HEK293 (cell line): ENCODE measurements around the gene PAK5.

Experiments used
- CTCF ChIP-seq: fragments of 450-650 bp; formaldehyde crosslinking; IDR thresholded peaks from 2 replicates; pipeline ENCODE4 v1.5.1; 2016; ENCODE audit warnings: missing biosample characterization, missing genetic modification characterization
- EGR2 ChIP-seq: fragments of 450-650 bp; formaldehyde crosslinking; IDR thresholded peaks from 2 replicates; pipeline ENCODE4 v1.5.1; 2016; ENCODE audit warnings: low read depth, missing biosample characterization, missing genetic modification characterization
- GLI2 ChIP-seq: fragments of 450-650 bp; formaldehyde crosslinking; IDR thresholded peaks from 2 replicates; pipeline ENCODE4; 2017; ENCODE audit warnings: missing biosample characterization, missing genetic modification characterization, low read depth, borderline replicate concordance
- HOXA7 ChIP-seq: sonication (generic); formaldehyde crosslinking; IDR thresholded peaks from 2 replicates; pipeline ENCODE4 v1.8.1; 2022; ENCODE audit warnings: missing genetic modification reagents, borderline replicate concordance
- YY1 ChIP-seq: fragments of 450-650 bp; formaldehyde crosslinking; IDR thresholded peaks from 2 replicates; pipeline ENCODE4 v1.5.1; 2018; ENCODE audit warnings: missing biosample characterization, missing genetic modification characterization
- ZBTB48 ChIP-seq: fragments of 450-650 bp; formaldehyde crosslinking; IDR thresholded peaks from 2 replicates; pipeline ENCODE4 v1.5.1; 2016; ENCODE audit warnings: missing biosample characterization, missing genetic modification characterization
- ZFP41 ChIP-seq: fragments of 450-650 bp; formaldehyde crosslinking; IDR thresholded peaks from 2 replicates; pipeline ENCODE4 v1.5.1; 2016; ENCODE audit warnings: missing biosample characterization, missing genetic modification characterization, borderline replicate concordance
- ZNF114 ChIP-seq: fragments of 450-650 bp; formaldehyde crosslinking; IDR thresholded peaks from 2 replicates; pipeline ENCODE4 v1.5.0; 2017; ENCODE audit warnings: missing biosample characterization, missing genetic modification characterization
- ZNF184 ChIP-seq: fragments of 450-650 bp; IDR thresholded peaks from 2 replicates; pipeline ENCODE4 v1.5.1; 2018; ENCODE audit warnings: missing biosample characterization, mild to moderate bottlenecking, missing genetic modification characterization
- ZNF280D ChIP-seq: fragments of 450-650 bp; formaldehyde crosslinking; IDR thresholded peaks from 2 replicates; pipeline ENCODE4 v1.5.1; 2016; ENCODE audit warnings: missing biosample characterization, missing genetic modification characterization
- ZNF501 ChIP-seq: fragments of 450-650 bp; formaldehyde crosslinking; IDR thresholded peaks from 2 replicates; pipeline ENCODE4 v1.5.1; 2016; ENCODE audit warnings: missing biosample characterization, missing genetic modification characterization
- ZNF510 ChIP-seq: fragments of 450-650 bp; formaldehyde crosslinking; IDR thresholded peaks from 2 replicates; pipeline ENCODE4 v1.5.1; 2018; ENCODE audit warnings: mild to moderate bottlenecking, missing genetic modification characterization, missing biosample characterization; ENCODE audit not compliant: insufficient replicate concordance
- ZNF626 ChIP-seq: fragments of 450-650 bp; sonication (Bioruptor Pico); formaldehyde crosslinking; IDR thresholded peaks from 2 replicates; pipeline ENCODE4 v1.5.1; 2018; ENCODE audit warnings: missing biosample characterization, missing genetic modification characterization, inconsistent platforms

- TF ChIP-seq HOXA7 (CRISPR knock-in tag), result no peak
- no peak for TF ChIP-seq ZFP41 (tag by site-specific recombination)
- no peak for TF ChIP-seq ZNF501
- TF ChIP-seq GLI2 (tag by site-specific recombination), result no peak
- TF ChIP-seq ZNF280D (tag by site-specific recombination), result no peak
- TF ChIP-seq ZNF626 (tag by site-specific recombination), result no peak
- TF ChIP-seq CTCF, result no peak
- TF ChIP-seq YY1 (tag by site-specific recombination), result no peak
- TF ChIP-seq ZBTB48 (tag by site-specific recombination), result no peak
- no peak for TF ChIP-seq ZNF510 (tag by site-specific recombination)
- no peak for TF ChIP-seq ZNF184 (tag by site-specific recombination)
- no peak for TF ChIP-seq ZNF114
- TF ChIP-seq EGR2 (tag by site-specific recombination), result no peak
Observed at GRCh38 chr20:9555781-9556180, 283.1 kb downstream of the PAK5 start.
